Measurements from ENCODE around the gene ALKBH8.
"Not testable (repeated sequence)": the region's sequence is repeated elsewhere in the genome, so short reads cannot be mapped to it uniquely, and the experiment has no call there.

GRCh38 chr11:107466275-107466866 is 99.2 kb downstream of the ALKBH8 start:
- TF ChIP-seq EZH2 (IDR thresholded peaks at IDR 0.05; ENCODE audit: insufficient read depth, poor library complexity, severe bottlenecking); EZH2phosphoT487 (IDR thresholded peaks at IDR 0.05; ENCODE audit: insufficient read depth, low read depth): not testable (repeated sequence)

Data from GM23248 (cell line).